Measurements from ENCODE around the gene KPTN. TPM values are rescaled to one million over a fixed set of nuclear protein-coding genes. Genes with fewer than 3 reads are reported as not detected.

The KPTN gene
- total RNA-seq, 1 experiment from 2014 or later: 17.6 TPM

- DNase-seq (ENCODE audit: unreplicated experiment): peak; percentile 20
- Mint-ChIP-seq H3K27me3 (ENCODE audit: insufficient read depth, unreplicated experiment) (no peaks in the 10 kb centered on the region), H3K9me3 (ENCODE audit: unreplicated experiment) (no peaks in the 10 kb centered on the region), H3K36me3 (ENCODE audit: insufficient read depth, unreplicated experiment) (peaks cover 7% of the 10 kb centered on the region), H3K4me1 (ENCODE audit: insufficient read depth, unreplicated experiment) (peaks cover 47% of the 10 kb centered on the region), H3K27ac (ENCODE audit: low read depth, unreplicated experiment) (peak overlapping the region; percentile 100), H3K4me3 (ENCODE audit: unreplicated experiment) (peak overlapping the region; percentile 99)
- no peak for TF ChIP-seq CTCF (IDR thresholded peaks at IDR 0.05; ENCODE audit: unreplicated experiment)
- ChIA-PET POLR2A (interaction anchor here (0.6 to 3.7 kb wide), 9 partner anchors 10 to 199 kb away, joined by 3 to 46 read pairs (median 4); partner anchors contain the start of gene BICRA), CTCF (interaction anchor here (0.7 to 2.3 kb wide), 4 partner anchors 8 to 193 kb away, joined by 3 to 9 read pairs (median 4); no protein-coding TSS in a partner anchor)
- TSS peak; percentile 64 for BruUV-seq (replicated peaks)
- intact Hi-C loops (cut with micrococcal nuclease): loop anchor here (10.0 kb wide), 1 partner anchor 150 kb away; no protein-coding TSS in a partner anchor
These were observed 30.3 kb upstream of the KPTN start for GRCh38 chr19:47514151-47514868.

- ChIA-PET POLR2A (interaction anchor here (0.7 to 3.7 kb wide), 3 partner anchors 20 to 97 kb away, joined by 3 to 24 read pairs (median 23); no protein-coding TSS in a partner anchor), CTCF (no interaction called here)
- BruUV-seq (replicated peaks): no TSS peak
- intact Hi-C loops (cut with micrococcal nuclease): loop anchor here (10.0 kb wide), 1 partner anchor 152 kb away; no protein-coding TSS in a partner anchor
- no peaks in the 10 kb centered on the region for H3K27me3 Mint-ChIP-seq (ENCODE audit: insufficient read depth, unreplicated experiment)
- H3K9me3 Mint-ChIP-seq (ENCODE audit: unreplicated experiment): no peaks in the 10 kb centered on the region
- peaks cover 7% of the 10 kb centered on the region for H3K36me3 Mint-ChIP-seq (ENCODE audit: insufficient read depth, unreplicated experiment)
- DNase-seq (ENCODE audit: unreplicated experiment): no peak
- H3K27ac Mint-ChIP-seq (ENCODE audit: low read depth, unreplicated experiment): peak overlapping the region; percentile 100
- no peak for TF ChIP-seq CTCF (IDR thresholded peaks at IDR 0.05; ENCODE audit: unreplicated experiment)
- H3K4me1 Mint-ChIP-seq (ENCODE audit: insufficient read depth, unreplicated experiment): peaks cover 47% of the 10 kb centered on the region
- H3K4me3 Mint-ChIP-seq (ENCODE audit: unreplicated experiment): peak overlapping the region; percentile 99
These were observed 28.9 kb upstream of the KPTN start for GRCh38 chr19:47512948-47513319.

- H3K27ac Mint-ChIP-seq (ENCODE audit: low read depth, unreplicated experiment): peak overlapping the region; percentile 100
- H3K4me1 Mint-ChIP-seq (ENCODE audit: insufficient read depth, unreplicated experiment): peaks cover 47% of the 10 kb centered on the region
These were observed 28.3 kb upstream of the KPTN start for GRCh38 chr19:47512183-47512947.

More at GRCh38 chr19:47512183-47512947, 28.3 kb upstream of the KPTN start:
- TF ChIP-seq CTCF (IDR thresholded peaks at IDR 0.05; ENCODE audit: unreplicated experiment): no peak
- DNase-seq (ENCODE audit: unreplicated experiment): peak; percentile 32
- Mint-ChIP-seq H3K9me3 (ENCODE audit: unreplicated experiment) (no peaks in the 10 kb centered on the region), H3K4me3 (ENCODE audit: unreplicated experiment) (peak overlapping the region; percentile 99), H3K27me3 (ENCODE audit: insufficient read depth, unreplicated experiment) (no peaks in the 10 kb centered on the region), H3K36me3 (ENCODE audit: insufficient read depth, unreplicated experiment) (peaks cover 7% of the 10 kb centered on the region)
- intact Hi-C loops (cut with micrococcal nuclease): loop anchor here (10.0 kb wide), 1 partner anchor 152 kb away; no protein-coding TSS in a partner anchor
- ChIA-PET CTCF (interaction anchor here (0.6 kb wide), 2 partner anchors 104 to 273 kb away, joined by 3 to 4 read pairs; no protein-coding TSS in a partner anchor), POLR2A (interaction anchor here (0.7 to 3.6 kb wide), 4 partner anchors 86 to 184 kb away, joined by 3 to 24 read pairs (median 4); no protein-coding TSS in a partner anchor)
- no TSS peak for BruUV-seq (replicated peaks)
